OCI-LY3 (cell line): Measurements from ENCODE around the gene MS4A18.

Experiments used
- EZH2phosphoT487 ChIP-seq: fragments of 200-600 bp; shearing (Covaris generic); IDR thresholded peaks from 2 replicates; pipeline ENCODE4 v1.6.1; 2018; ENCODE audit warnings: antibody characterized with exemption, mixed run types, low read depth
- TF ChIP-seq, protein P1 (sequence below): fragments of 200-600, 300-600 bp; sonication (generic); IDR thresholded peaks from 2 replicates; pipeline ENCODE4 v1.5.1; 2014; ENCODE audit warnings: antibody characterized with exemption, low read length, low read depth

DNA sequence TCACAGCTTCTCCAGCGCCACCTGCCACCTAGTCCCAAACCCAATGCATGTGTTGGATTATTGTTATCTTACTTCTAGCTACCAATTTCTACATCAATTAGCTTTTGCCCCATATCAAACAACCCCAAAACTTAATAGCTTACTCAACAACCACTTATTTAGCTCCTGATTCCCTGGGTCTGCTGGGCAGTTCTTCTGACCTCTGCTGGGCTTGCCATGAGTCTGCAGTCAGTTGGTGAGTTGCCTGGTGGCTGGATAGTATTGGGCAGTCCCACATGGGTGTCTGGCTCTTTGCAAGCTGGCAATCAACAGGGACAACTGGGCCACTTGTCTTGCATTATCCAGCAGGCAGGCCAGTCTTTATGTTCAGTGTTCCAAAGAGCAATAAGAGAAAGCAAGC is 18.5 kb downstream of the MS4A18 start:
- TF ChIP-seq, protein P1, sequence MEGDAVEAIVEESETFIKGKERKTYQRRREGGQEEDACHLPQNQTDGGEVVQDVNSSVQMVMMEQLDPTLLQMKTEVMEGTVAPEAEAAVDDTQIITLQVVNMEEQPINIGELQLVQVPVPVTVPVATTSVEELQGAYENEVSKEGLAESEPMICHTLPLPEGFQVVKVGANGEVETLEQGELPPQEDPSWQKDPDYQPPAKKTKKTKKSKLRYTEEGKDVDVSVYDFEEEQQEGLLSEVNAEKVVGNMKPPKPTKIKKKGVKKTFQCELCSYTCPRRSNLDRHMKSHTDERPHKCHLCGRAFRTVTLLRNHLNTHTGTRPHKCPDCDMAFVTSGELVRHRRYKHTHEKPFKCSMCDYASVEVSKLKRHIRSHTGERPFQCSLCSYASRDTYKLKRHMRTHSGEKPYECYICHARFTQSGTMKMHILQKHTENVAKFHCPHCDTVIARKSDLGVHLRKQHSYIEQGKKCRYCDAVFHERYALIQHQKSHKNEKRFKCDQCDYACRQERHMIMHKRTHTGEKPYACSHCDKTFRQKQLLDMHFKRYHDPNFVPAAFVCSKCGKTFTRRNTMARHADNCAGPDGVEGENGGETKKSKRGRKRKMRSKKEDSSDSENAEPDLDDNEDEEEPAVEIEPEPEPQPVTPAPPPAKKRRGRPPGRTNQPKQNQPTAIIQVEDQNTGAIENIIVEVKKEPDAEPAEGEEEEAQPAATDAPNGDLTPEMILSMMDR, result 0 out of 2 replicates have a peak, but pooled peaks have one; percentile 8
- TF ChIP-seq EZH2phosphoT487, result no peak
